ENCODE data around the gene BCO1. TPM values are rescaled to one million over a fixed set of nuclear protein-coding genes. Genes with fewer than 3 reads are reported as not detected.

The BCO1 gene
- total RNA-seq, 2 donors from 2014 or later, result 0.42 to 0.62 TPM

DNA sequence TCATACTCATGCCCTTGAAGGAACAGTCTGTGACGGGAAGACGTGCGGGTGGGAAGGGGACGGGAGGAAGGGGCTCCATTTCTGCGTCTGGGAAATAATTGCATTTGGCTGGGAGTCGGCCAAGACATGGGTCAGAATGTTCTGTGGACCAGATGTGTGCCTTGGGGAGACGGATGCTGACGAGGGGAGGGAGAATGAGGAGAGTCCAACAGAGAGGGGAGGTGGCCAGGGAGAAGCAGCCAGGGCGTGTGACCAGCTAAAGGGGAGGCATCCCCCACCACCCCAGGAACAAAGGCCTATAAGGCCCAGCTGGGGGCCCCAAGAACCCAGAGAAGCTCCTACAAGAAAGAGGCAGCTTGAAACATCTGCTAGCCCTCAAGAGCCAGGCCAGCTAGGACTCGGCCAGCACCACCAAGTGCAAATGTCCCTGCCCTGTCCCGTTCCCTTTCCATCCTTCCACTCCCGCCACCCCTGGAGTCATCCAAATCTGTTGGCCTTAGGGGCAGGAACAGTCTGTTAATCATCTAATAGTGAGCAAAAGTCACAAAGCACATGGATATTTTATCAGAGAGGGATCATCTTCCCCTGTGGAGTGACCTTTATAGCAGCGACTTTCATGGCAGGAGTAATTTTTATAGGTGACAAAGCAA lies 42.5 kb upstream of the BCO1 start:
- H3K4me1 ChIP-seq (ENCODE audit: control insufficient read depth, insufficient read depth, low read length), result no peaks in the 10 kb centered on the region
- TF ChIP-seq, protein P1, sequence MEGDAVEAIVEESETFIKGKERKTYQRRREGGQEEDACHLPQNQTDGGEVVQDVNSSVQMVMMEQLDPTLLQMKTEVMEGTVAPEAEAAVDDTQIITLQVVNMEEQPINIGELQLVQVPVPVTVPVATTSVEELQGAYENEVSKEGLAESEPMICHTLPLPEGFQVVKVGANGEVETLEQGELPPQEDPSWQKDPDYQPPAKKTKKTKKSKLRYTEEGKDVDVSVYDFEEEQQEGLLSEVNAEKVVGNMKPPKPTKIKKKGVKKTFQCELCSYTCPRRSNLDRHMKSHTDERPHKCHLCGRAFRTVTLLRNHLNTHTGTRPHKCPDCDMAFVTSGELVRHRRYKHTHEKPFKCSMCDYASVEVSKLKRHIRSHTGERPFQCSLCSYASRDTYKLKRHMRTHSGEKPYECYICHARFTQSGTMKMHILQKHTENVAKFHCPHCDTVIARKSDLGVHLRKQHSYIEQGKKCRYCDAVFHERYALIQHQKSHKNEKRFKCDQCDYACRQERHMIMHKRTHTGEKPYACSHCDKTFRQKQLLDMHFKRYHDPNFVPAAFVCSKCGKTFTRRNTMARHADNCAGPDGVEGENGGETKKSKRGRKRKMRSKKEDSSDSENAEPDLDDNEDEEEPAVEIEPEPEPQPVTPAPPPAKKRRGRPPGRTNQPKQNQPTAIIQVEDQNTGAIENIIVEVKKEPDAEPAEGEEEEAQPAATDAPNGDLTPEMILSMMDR (conservative IDR thresholded peaks at IDR 0.05), result no peak
- no peak overlapping the region for H3K27ac ChIP-seq (ENCODE audit: low read depth, low read length)
- Mint-ChIP-seq H3K4me1 (no peaks in the 10 kb centered on the region), H3K9me3 (no peaks in the 10 kb centered on the region), H3K4me3 (no peak overlapping the region), H3K27me3 (ENCODE audit: insufficient read depth) (peaks cover 5% of the 10 kb centered on the region), H3K36me3 (ENCODE audit: low read depth) (no peaks in the 10 kb centered on the region), H3K27ac (no peak overlapping the region)
- H3K9ac ChIP-seq (ENCODE audit: extremely low read depth, low read length, poor library complexity, severe bottlenecking), result no peak overlapping the region
- no peaks in the 10 kb centered on the region for H3K9me3 ChIP-seq (ENCODE audit: control insufficient read depth, low read length)
- no peak overlapping the region for H3K4me3 ChIP-seq (ENCODE audit: low read length)
- no peaks in the 10 kb centered on the region for H3K36me3 ChIP-seq (ENCODE audit: control insufficient read depth, insufficient read depth, low read length)
- no peak for DNase-seq
- H3K27me3 ChIP-seq (ENCODE audit: control insufficient read depth, insufficient read depth, low read length, poor library complexity, severe bottlenecking), result no peaks in the 10 kb centered on the region
- WGBS, 2 experiments (ENCODE audit: insufficient coverage in 1 of 2, insufficient read length in 1 of 2), result 88 to 98% methylated on average over 6 to 13 of the region's 13 CpGs

DNA sequence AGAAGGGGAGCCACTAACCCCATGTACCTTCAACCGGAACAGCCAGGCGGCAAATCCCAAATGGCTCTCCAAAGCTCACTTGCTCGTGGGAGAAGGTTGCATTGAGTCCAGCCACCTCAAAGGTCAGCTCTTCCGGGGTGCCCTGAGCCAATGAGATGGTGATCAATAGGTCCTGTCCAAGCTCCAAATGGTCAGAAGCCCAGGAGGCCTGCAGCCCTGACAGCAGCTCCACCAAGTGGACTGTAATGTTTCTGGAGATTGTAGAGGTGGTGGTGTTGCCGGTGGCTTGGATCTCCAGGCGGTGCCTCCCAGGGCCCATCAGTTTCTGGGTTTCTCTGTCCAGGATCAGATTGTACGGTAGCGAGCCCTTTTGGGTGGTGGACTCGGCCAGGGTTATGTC lies 39.9 kb upstream of the BCO1 start:
- H3K36me3 Mint-ChIP-seq (ENCODE audit: low read depth), result no peaks in the 10 kb centered on the region
- H3K27ac Mint-ChIP-seq, result no peak overlapping the region
- Histone ChIP-seq H3K4me1 (ENCODE audit: control insufficient read depth, insufficient read depth, low read length) (no peaks in the 10 kb centered on the region), H3K4me3 (ENCODE audit: low read length) (no peak overlapping the region), H3K9ac (ENCODE audit: extremely low read depth, low read length, poor library complexity, severe bottlenecking) (no peak overlapping the region), H3K27ac (ENCODE audit: low read depth, low read length) (no peak overlapping the region), H3K9me3 (ENCODE audit: control insufficient read depth, low read length) (no peaks in the 10 kb centered on the region), H3K36me3 (ENCODE audit: control insufficient read depth, insufficient read depth, low read length) (no peaks in the 10 kb centered on the region), H3K27me3 (ENCODE audit: control insufficient read depth, insufficient read depth, low read length, poor library complexity, severe bottlenecking) (no peaks in the 10 kb centered on the region)
- peaks cover 5% of the 10 kb centered on the region for H3K27me3 Mint-ChIP-seq (ENCODE audit: insufficient read depth)
- H3K4me3 Mint-ChIP-seq, result no peak overlapping the region
- TF ChIP-seq, protein P1 (conservative IDR thresholded peaks at IDR 0.05), result peak; percentile 54
- 88 to 89% methylated on average over 6 to 9 of the region's 9 CpGs for WGBS, 2 experiments (ENCODE audit: insufficient coverage in 1 of 2, insufficient read length in 1 of 2)
- H3K4me1 Mint-ChIP-seq, result no peaks in the 10 kb centered on the region
- DNase-seq, result no peak
- H3K9me3 Mint-ChIP-seq, result no peaks in the 10 kb centered on the region

DNA sequence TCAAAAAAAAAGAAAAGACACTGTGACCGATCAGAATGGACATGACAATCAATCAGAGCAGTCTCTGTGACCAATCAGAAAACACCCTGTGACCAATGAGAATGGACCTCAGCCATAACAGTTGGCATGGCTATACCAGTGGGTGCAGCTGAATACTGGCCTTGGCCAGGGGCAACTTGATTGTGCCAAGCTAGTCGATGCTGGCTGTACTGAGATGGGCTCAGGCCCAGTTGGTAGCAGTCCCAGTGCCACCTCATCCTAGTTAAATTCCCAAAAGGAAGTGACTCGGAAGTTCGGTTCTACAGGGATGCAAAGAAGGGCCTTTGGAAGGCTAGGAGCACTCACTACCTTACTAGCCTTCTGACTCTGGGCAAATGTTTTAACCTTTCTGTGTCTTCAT lies 37.2 kb upstream of the BCO1 start:
- Mint-ChIP-seq H3K27me3 (ENCODE audit: insufficient read depth) (no peaks in the 10 kb centered on the region), H3K36me3 (ENCODE audit: low read depth) (no peaks in the 10 kb centered on the region), H3K4me1 (no peaks in the 10 kb centered on the region), H3K27ac (no peak overlapping the region), H3K9me3 (no peaks in the 10 kb centered on the region), H3K4me3 (no peak overlapping the region)
- TF ChIP-seq, protein P1 (conservative IDR thresholded peaks at IDR 0.05), result no peak
- H3K9ac ChIP-seq (ENCODE audit: extremely low read depth, low read length, poor library complexity, severe bottlenecking), result no peak overlapping the region
- WGBS, 2 experiments (ENCODE audit: insufficient coverage in 1 of 2, insufficient read length in 1 of 2), result 87 to 93% methylated on average over 4 of the region's 4 CpGs
- no peak for DNase-seq
- H3K27me3 ChIP-seq (ENCODE audit: control insufficient read depth, insufficient read depth, low read length, poor library complexity, severe bottlenecking), result no peaks in the 10 kb centered on the region
- no peaks in the 10 kb centered on the region for H3K9me3 ChIP-seq (ENCODE audit: control insufficient read depth, low read length)
- H3K4me3 ChIP-seq (ENCODE audit: low read length), result no peak overlapping the region
- no peaks in the 10 kb centered on the region for H3K36me3 ChIP-seq (ENCODE audit: control insufficient read depth, insufficient read depth, low read length)
- H3K27ac ChIP-seq (ENCODE audit: low read depth, low read length), result no peak overlapping the region
- no peaks in the 10 kb centered on the region for H3K4me1 ChIP-seq (ENCODE audit: control insufficient read depth, insufficient read depth, low read length)

Data from endodermal cell (in vitro differentiated cells).